Activated CD4-positive, alpha-beta T cell treated with anti-CD3 and anti-CD28 coated beads for 36 hours (primary cell): ENCODE results near the gene HIBCH. TPM values are rescaled to one million over a fixed set of nuclear protein-coding genes. Genes with fewer than 3 reads are reported as not detected.

ENCODE experiments used
- ATAC-seq: fragments of 200-7000 bp; cut with Tn5 transposase; one replicate; pipeline ENCODE4 v1.10.0; 2021; ENCODE audit warnings: mild to moderate bottlenecking, moderate library complexity
- CTCF ChIA-PET: fragments of 350-600 bp; sonication (Branson Sonifier 250); formaldehyde crosslinking; loops from one replicate; lab custom pipeline; 2021; ENCODE audit warnings: antibody characterized with exemption; lab: Charles Lee
- POLR2A ChIA-PET: fragments of 350-600 bp; sonication (Branson Sonifier 250); formaldehyde crosslinking; loops from one replicate; lab custom pipeline; 2021; ENCODE audit warnings: antibody characterized with exemption, inconsistent platforms; lab: Charles Lee
- DNase-seq: peaks from one replicate; pipeline ENCODE4 v3.0.0-alpha.2; 2020
- H3K27ac Mint-ChIP-seq: one replicate; pipeline ENCODE4 v1.8.0; 2021; ENCODE audit warnings: mixed read lengths
- H3K27me3 Mint-ChIP-seq: one replicate; pipeline ENCODE4 v1.8.0; 2021; ENCODE audit warnings: mixed read lengths
- H3K36me3 Mint-ChIP-seq: one replicate; pipeline ENCODE4 v1.8.0; 2021; ENCODE audit warnings: low read depth, mixed read lengths
- H3K4me1 Mint-ChIP-seq: one replicate; pipeline ENCODE4 v1.8.0; 2021; ENCODE audit warnings: mixed read lengths
- H3K4me3 Mint-ChIP-seq: one replicate; pipeline ENCODE4 v1.8.0; 2021; ENCODE audit warnings: mild to moderate bottlenecking, moderate library complexity, mixed read lengths
- H3K9me3 Mint-ChIP-seq: one replicate; pipeline ENCODE4 v1.8.0; 2021; ENCODE audit warnings: low read depth, mixed read lengths
- intact Hi-C, 2 experiments: fragments of 100-400 bp; cut with DNase I in 1 of 2; cut with micrococcal nuclease in 1 of 2; formaldehyde crosslinking; loops; one replicate each; pipeline versions ENCODE4 v1.14.2 to v1.15.1; 2022 to 2024; cut with DNase I, micrococcal nuclease
- total RNA-seq, 2 experiments: library from RNA; stranded (reverse); gene quantifications; one replicate each; pipeline ENCODE4 v1.2.3, GENCODE V29; 2021

Gene HIBCH
- total RNA-seq, 2 experiments from 2014 or later = 23.1 to 23.7 TPM

- Mint-ChIP-seq H3K9me3 (no peaks in the 10 kb centered on the region), H3K4me3 (no peak overlapping the region), H3K27ac (no peak overlapping the region), H3K27me3 (no peaks in the 10 kb centered on the region), H3K36me3 (peaks cover 4% of the 10 kb centered on the region), H3K4me1 (no peaks in the 10 kb centered on the region)
- intact Hi-C loops = no loop called here
- ATAC-seq (no peak), DNase-seq (no peak)
- ChIA-PET POLR2A (no interaction called here), CTCF (no interaction called here)
Measured at GRCh38 chr2:190209559-190209958, 110.1 kb downstream of the HIBCH start.

- Mint-ChIP-seq H3K27me3 (no peaks in the 10 kb centered on the region), H3K4me1 (no peaks in the 10 kb centered on the region), H3K27ac (no peak overlapping the region), H3K36me3 (peaks cover 7% of the 10 kb centered on the region), H3K9me3 (no peaks in the 10 kb centered on the region), H3K4me3 (no peak overlapping the region)
- ATAC-seq (no peak), DNase-seq (no peak)
- intact Hi-C loops = no loop called here
- ChIA-PET CTCF (no interaction called here), POLR2A (no interaction called here)
Measured at GRCh38 chr2:190207930-190208329, 111.7 kb downstream of the HIBCH start.

- ChIA-PET POLR2A (no interaction called here), CTCF (interaction anchor here (1.0 to 1.5 kb wide), 2 partner anchors 18 to 117 kb away, joined by 3 read pairs; no protein-coding TSS in a partner anchor)
- Mint-ChIP-seq H3K9me3 (no peaks in the 10 kb centered on the region), H3K27ac (no peak overlapping the region), H3K27me3 (no peaks in the 10 kb centered on the region), H3K4me1 (no peaks in the 10 kb centered on the region), H3K4me3 (no peak overlapping the region), H3K36me3 (peaks cover 16% of the 10 kb centered on the region)
- ATAC-seq (no peak), DNase-seq (no peak)
- intact Hi-C loops = no loop called here
Measured at GRCh38 chr2:190205657-190206056, 114.0 kb downstream of the HIBCH start.

GRCh38 chr2:190202604-190203003, 117.0 kb downstream of the HIBCH start:
- Mint-ChIP-seq H3K27ac (no peak overlapping the region), H3K36me3 (peaks cover 37% of the 10 kb centered on the region), H3K4me3 (no peak overlapping the region), H3K4me1 (no peaks in the 10 kb centered on the region), H3K9me3 (no peaks in the 10 kb centered on the region), H3K27me3 (no peaks in the 10 kb centered on the region)
- ATAC-seq = no peak
- no peak for DNase-seq
- intact Hi-C loops = no loop called here
- CTCF ChIA-PET = no interaction called here
- POLR2A ChIA-PET = no interaction called here

- no peaks in the 10 kb centered on the region for H3K27me3 Mint-ChIP-seq
- H3K4me1 Mint-ChIP-seq = no peaks in the 10 kb centered on the region
- H3K36me3 Mint-ChIP-seq = peaks cover 38% of the 10 kb centered on the region
- DNase-seq (no peak), ATAC-seq (no peak)
- ChIA-PET POLR2A (no interaction called here), CTCF (no interaction called here)
- H3K9me3 Mint-ChIP-seq = no peaks in the 10 kb centered on the region
- intact Hi-C loops = no loop called here
- H3K4me3 Mint-ChIP-seq = no peak overlapping the region
- H3K27ac Mint-ChIP-seq = no peak overlapping the region
Measured at GRCh38 chr2:190202018-190202417, 117.6 kb downstream of the HIBCH start.

- intact Hi-C loops = no loop called here
- Mint-ChIP-seq H3K27me3 (no peaks in the 10 kb centered on the region), H3K36me3 (peaks cover 42% of the 10 kb centered on the region), H3K4me3 (no peak overlapping the region), H3K27ac (no peak overlapping the region), H3K4me1 (no peaks in the 10 kb centered on the region), H3K9me3 (no peaks in the 10 kb centered on the region)
- ATAC-seq (no peak), DNase-seq (no peak)
- CTCF ChIA-PET = no interaction called here
- POLR2A ChIA-PET = no interaction called here
Measured at GRCh38 chr2:190200603-190201002, 119.0 kb downstream of the HIBCH start.

GRCh38 chr2:190199530-190199929, 120.1 kb downstream of the HIBCH start:
- no peak for DNase-seq
- Mint-ChIP-seq H3K4me3 (no peak overlapping the region), H3K4me1 (no peaks in the 10 kb centered on the region), H3K9me3 (no peaks in the 10 kb centered on the region), H3K27ac (no peak overlapping the region), H3K27me3 (no peaks in the 10 kb centered on the region), H3K36me3 (peaks cover 44% of the 10 kb centered on the region)
- intact Hi-C loops = no loop called here
- ATAC-seq = no peak
- POLR2A ChIA-PET = interaction anchor here (0.9 kb wide), 1 partner anchor 76 kb away, joined by 3 read pairs; no protein-coding TSS in a partner anchor
- CTCF ChIA-PET = interaction anchor here (0.8 to 0.9 kb wide), 2 partner anchors 20 to 36 kb away, joined by 3 to 4 read pairs; no protein-coding TSS in a partner anchor

- peaks cover 41% of the 10 kb centered on the region for H3K36me3 Mint-ChIP-seq
- H3K4me3 Mint-ChIP-seq = no peak overlapping the region
- no peaks in the 10 kb centered on the region for H3K9me3 Mint-ChIP-seq
- intact Hi-C loops = no loop called here
- H3K4me1 Mint-ChIP-seq = no peaks in the 10 kb centered on the region
- DNase-seq (no peak), ATAC-seq (no peak)
- POLR2A ChIA-PET = interaction anchor here (0.9 kb wide), 1 partner anchor 77 kb away, joined by 3 read pairs; no protein-coding TSS in a partner anchor
- CTCF ChIA-PET = interaction anchor here (0.8 to 1.1 kb wide), 3 partner anchors 10 to 36 kb away, joined by 3 to 4 read pairs (median 4); no protein-coding TSS in a partner anchor
- H3K27me3 Mint-ChIP-seq = no peaks in the 10 kb centered on the region
- H3K27ac Mint-ChIP-seq = no peak overlapping the region
Measured at GRCh38 chr2:190199109-190199508, 120.5 kb downstream of the HIBCH start.

- CTCF ChIA-PET = interaction anchor here (0.6 kb wide), 1 partner anchor 20 kb away, joined by 3 read pairs; no protein-coding TSS in a partner anchor
- DNase-seq = no peak
- ATAC-seq = no peak
- H3K27me3 Mint-ChIP-seq = no peaks in the 10 kb centered on the region
- no peaks in the 10 kb centered on the region for H3K9me3 Mint-ChIP-seq
- H3K4me1 Mint-ChIP-seq = no peaks in the 10 kb centered on the region
- intact Hi-C loops = no loop called here
- no peak overlapping the region for H3K27ac Mint-ChIP-seq
- POLR2A ChIA-PET = no interaction called here
- no peak overlapping the region for H3K4me3 Mint-ChIP-seq
- peaks cover 31% of the 10 kb centered on the region for H3K36me3 Mint-ChIP-seq
Measured at GRCh38 chr2:190197143-190197720, 122.4 kb downstream of the HIBCH start.

- H3K4me3 Mint-ChIP-seq = no peak overlapping the region
- no peaks in the 10 kb centered on the region for H3K27me3 Mint-ChIP-seq
- H3K9me3 Mint-ChIP-seq = no peaks in the 10 kb centered on the region
- H3K27ac Mint-ChIP-seq = no peak overlapping the region
- no peaks in the 10 kb centered on the region for H3K4me1 Mint-ChIP-seq
- DNase-seq (no peak), ATAC-seq (no peak)
- ChIA-PET CTCF (interaction anchor here (0.6 kb wide), 2 partner anchors 23 to 961 kb away, joined by 3 read pairs; no protein-coding TSS in a partner anchor), POLR2A (no interaction called here)
- peaks cover 4% of the 10 kb centered on the region for H3K36me3 Mint-ChIP-seq
- intact Hi-C loops = no loop called here
Measured at GRCh38 chr2:190190507-190191162, 129.0 kb downstream of the HIBCH start.

- Mint-ChIP-seq H3K36me3 (no peaks in the 10 kb centered on the region), H3K27ac (no peak overlapping the region), H3K4me3 (no peak overlapping the region), H3K9me3 (no peaks in the 10 kb centered on the region), H3K4me1 (no peaks in the 10 kb centered on the region), H3K27me3 (no peaks in the 10 kb centered on the region)
- ChIA-PET CTCF (interaction anchor here (1.4 to 1.6 kb wide), 2 partner anchors 8 to 10 kb away, joined by 4 read pairs; a partner anchor contains a TSS), POLR2A (no interaction called here)
- intact Hi-C loops = no loop called here
- DNase-seq (no peak), ATAC-seq (no peak)
Measured at GRCh38 chr2:190188289-190188688, 131.3 kb downstream of the HIBCH start.

- no peaks in the 10 kb centered on the region for H3K36me3 Mint-ChIP-seq
- DNase-seq = no peak
- CTCF ChIA-PET = no interaction called here
Measured at GRCh38 chr2:190186238-190186637, 133.4 kb downstream of the HIBCH start.

More at GRCh38 chr2:190186238-190186637, 133.4 kb downstream of the HIBCH start:
- H3K27me3 Mint-ChIP-seq = peaks cover 5% of the 10 kb centered on the region
- POLR2A ChIA-PET = no interaction called here
- no peak overlapping the region for H3K4me3 Mint-ChIP-seq
- H3K27ac Mint-ChIP-seq = no peak overlapping the region
- peaks cover under 1% of the 10 kb centered on the region for H3K4me1 Mint-ChIP-seq
- intact Hi-C loops = no loop called here
- H3K9me3 Mint-ChIP-seq = no peaks in the 10 kb centered on the region
- no peak for ATAC-seq
